HG03139 (cell line): ENCODE data around the gene ZSWIM8.
A peak's percentile ranks its signal among the peaks of the same experiment; 100 is the strongest.
"Not testable (repeated sequence)": the region's sequence is repeated elsewhere in the genome, so short reads cannot be mapped to it uniquely, and the experiment has no call there.

Experiments used
- ATAC-seq: cut with Tn5 transposase; IDR thresholded peaks from one replicate; pipeline ENCODE4 v1.9.1; 2021; ENCODE audit not compliant: unreplicated experiment

The ZSWIM8 gene

GRCh38 chr10:73772281-73773151, 12.9 kb upstream of the ZSWIM8 start:
- peak; percentile 60 for ATAC-seq

- ATAC-seq, result no peak
These were observed 12.1 kb upstream of the ZSWIM8 start for GRCh38 chr10:73773152-73773879.

- no peak for ATAC-seq
These were observed 10.8 kb upstream of the ZSWIM8 start for GRCh38 chr10:73774637-73775036.

- ATAC-seq, result no peak
These were observed 6.4 kb upstream of the ZSWIM8 start for GRCh38 chr10:73779018-73779417.

- no peak for ATAC-seq
These were observed 5.7 kb upstream of the ZSWIM8 start for GRCh38 chr10:73779539-73780197.

GRCh38 chr10:73780301-73780700, 5.1 kb upstream of the ZSWIM8 start:
- ATAC-seq, result no peak

- no peak for ATAC-seq
These were observed 4.4 kb upstream of the ZSWIM8 start for GRCh38 chr10:73780966-73781365.

GRCh38 chr10:73781548-73781878, 3.9 kb upstream of the ZSWIM8 start:
- ATAC-seq, result no peak

GRCh38 chr10:73781879-73782748, 3.3 kb upstream of the ZSWIM8 start, which contains the start of gene CHCHD1:
Gene CHCHD1 (plus strand): TSS chr10:73782048. CDS start chr10:73782076, 28 bp downstream.
- no peak for ATAC-seq

- ATAC-seq, result no peak
These were observed 2.7 kb upstream of the ZSWIM8 start for GRCh38 chr10:73782749-73783085.

GRCh38 chr10:73785721-73786511, 510 bp downstream of the ZSWIM8 start:
- no peak for ATAC-seq

GRCh38 chr10:73786512-73786885, 1.1 kb downstream of the ZSWIM8 start:
- no peak for ATAC-seq

- ATAC-seq, result not testable (repeated sequence)
These were observed 1.8 kb downstream of the ZSWIM8 start for GRCh38 chr10:73787031-73787800.

- no peak for ATAC-seq
These were observed 3.7 kb downstream of the ZSWIM8 start for GRCh38 chr10:73788864-73789658.

GRCh38 chr10:73789659-73790055, 4.3 kb downstream of the ZSWIM8 start:
- ATAC-seq, result no peak

GRCh38 chr10:73790886-73791625, 5.7 kb downstream of the ZSWIM8 start:
- no peak for ATAC-seq

- no peak for ATAC-seq
These were observed 6.5 kb downstream of the ZSWIM8 start for GRCh38 chr10:73791871-73792400.

GRCh38 chr10:73793456-73793855, 8.1 kb downstream of the ZSWIM8 start:
- no peak for ATAC-seq
